NCI-H2171 (cell line): ENCODE measurements around the gene ANKS3.

Experiments
- DNase-seq: peaks from one replicate; lab custom pipeline; 2025; lab: John Stamatoyannopoulos, UW

Gene ANKS3

DNA sequence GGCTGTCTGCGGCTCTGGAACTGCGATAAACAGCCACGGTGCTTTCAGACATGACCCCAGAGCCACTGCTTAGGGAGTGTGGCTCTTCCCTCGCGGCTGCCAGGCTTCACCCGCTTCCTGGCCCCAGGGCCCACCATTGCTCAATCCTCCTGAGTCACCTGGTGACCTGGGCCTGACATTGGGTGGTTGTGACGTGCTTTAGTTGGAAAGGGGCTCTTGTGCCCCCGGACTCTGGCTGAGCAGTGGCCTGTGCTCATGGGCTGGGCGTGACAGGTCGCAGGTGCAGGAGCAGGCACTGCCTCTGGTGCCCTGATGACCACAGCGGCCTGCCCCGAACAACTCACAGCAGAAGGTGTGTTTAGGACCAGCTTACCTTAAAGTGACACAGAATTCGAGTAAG lies 49.3 kb downstream of the ANKS3 start:
- no peak for DNase-seq

GRCh38 chr16:4684058-4684715 lies 49.9 kb downstream of the ANKS3 start:
- DNase-seq = no peak

DNA sequence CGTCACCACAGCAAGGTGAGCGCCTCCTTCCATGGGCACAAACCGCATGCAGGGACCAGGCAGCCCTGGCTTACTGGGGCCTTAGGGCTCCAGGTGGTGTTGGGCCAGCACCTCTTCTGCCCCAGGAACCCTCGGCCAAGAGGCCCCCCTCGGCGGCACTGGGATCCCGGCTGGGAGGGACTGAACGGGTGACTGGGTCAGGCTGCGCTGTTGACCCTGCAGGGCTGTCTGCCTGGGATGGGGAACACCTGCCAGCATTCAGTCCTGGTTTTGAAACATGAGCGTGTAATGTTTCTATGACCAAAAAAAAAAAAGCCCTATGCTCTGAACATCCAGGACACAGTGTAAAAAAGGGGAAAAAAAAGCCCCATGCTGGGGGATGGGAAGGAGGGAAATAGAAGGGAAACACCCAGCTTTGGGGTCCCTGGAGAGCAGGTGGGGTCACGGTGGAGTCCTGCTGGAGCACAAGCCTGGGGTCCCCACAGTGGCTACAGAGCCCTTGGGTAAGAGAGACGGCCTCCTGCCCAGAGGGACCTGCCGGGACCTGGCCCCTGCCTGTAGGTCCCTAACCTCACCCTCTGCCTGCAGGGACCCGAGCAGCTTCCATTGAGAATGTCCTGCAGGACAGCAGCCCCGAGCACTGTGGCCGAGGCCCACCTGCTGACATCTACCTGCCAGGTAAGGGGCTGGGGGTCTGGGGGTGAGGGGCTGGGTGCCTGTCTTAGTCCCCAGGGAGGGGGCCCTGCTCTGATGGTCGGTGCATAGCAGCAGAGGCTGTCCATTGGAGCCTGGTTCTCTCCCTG lies 50.6 kb downstream of the ANKS3 start:
- DNase-seq = no peak

DNA sequence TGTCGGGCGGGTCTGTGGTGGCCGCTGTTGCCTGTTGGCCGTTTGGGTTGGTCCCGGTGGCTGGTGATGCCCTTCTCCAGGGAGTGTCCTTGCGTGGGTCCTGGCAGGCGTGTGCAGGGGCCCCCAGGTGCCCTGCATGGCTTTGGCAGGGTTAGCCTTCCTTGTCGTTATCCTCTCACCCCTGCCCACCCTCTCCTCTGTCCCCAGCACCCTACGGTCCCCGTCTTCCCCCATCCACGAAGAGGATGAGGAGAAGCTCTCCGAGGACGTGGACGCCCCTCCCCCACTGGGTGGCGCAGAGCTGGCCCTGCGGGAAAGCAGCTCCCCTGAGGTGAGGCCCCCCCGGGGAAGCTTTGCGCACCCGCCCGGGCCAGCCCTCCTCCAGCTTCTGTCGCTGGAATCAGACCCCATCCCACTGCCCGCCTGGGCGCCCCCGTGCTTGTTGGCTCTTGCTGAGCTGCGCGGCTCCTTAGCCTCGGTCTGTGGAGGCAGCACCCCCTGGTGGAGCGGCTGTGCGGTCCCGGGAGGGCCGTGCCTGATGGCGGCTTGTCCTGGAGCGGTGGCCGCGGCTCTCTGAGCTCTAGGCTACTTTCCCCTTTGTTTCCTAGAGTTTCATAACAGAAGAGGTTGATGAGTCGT lies 51.3 kb downstream of the ANKS3 start:
- no peak for DNase-seq

DNA sequence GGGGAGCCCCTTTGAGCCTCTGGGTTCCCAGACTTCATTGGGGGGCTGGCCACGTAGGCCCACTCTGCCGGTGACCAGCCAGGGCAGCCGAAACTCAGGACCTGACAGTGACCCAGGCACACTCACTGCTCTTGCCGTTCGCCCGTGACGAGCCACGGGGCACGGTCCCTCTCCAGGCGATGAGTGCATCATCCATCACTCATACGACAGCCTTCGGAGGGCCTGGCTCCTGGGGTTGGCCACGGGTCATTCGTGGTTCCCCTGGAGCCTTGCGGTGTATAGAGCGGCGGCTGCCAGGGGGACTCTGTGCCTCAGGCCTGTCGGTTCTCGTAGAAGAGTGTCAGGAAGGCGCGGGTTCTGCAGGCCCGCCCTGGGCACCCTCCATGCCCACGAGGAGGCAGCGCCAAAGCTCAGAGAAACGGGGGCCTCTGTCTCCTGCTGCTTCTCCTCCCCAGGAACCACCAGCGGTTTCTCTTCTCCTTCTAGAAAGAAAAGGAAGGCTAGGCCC lies 51.9 kb downstream of the ANKS3 start:
- DNase-seq = no peak

DNA sequence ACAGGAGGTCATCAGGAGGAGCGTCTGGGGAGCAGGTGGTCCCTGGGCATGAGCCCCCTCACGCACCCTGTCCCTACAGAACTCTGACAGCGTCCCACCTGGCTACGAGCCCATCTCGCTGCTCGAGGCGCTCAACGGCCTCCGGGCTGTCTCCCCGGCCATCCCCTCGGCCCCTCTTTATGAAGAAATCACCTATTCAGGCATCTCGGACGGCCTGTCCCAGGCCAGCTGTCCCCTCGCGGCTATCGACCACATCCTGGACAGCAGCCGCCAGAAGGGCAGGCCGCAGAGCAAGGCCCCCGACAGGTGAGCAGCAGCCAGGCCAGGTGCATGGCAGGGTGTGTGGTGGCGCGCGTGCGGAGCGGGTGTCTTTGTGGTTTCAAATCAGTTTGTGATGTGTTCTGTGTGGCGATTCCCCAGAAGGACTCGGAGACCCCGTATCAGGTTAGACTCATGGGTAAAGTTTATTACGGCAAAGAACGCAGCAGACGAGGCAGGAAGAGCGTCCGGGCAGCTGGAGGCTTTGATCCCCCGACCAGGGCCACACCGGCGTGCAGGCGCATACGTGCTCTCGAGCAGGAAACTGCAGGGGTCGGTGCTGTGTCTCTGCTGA lies 52.5 kb downstream of the ANKS3 start:
- no peak for DNase-seq

GRCh38 chr16:4680673-4681470 lies 53.2 kb downstream of the ANKS3 start:
- no peak for DNase-seq

DNA sequence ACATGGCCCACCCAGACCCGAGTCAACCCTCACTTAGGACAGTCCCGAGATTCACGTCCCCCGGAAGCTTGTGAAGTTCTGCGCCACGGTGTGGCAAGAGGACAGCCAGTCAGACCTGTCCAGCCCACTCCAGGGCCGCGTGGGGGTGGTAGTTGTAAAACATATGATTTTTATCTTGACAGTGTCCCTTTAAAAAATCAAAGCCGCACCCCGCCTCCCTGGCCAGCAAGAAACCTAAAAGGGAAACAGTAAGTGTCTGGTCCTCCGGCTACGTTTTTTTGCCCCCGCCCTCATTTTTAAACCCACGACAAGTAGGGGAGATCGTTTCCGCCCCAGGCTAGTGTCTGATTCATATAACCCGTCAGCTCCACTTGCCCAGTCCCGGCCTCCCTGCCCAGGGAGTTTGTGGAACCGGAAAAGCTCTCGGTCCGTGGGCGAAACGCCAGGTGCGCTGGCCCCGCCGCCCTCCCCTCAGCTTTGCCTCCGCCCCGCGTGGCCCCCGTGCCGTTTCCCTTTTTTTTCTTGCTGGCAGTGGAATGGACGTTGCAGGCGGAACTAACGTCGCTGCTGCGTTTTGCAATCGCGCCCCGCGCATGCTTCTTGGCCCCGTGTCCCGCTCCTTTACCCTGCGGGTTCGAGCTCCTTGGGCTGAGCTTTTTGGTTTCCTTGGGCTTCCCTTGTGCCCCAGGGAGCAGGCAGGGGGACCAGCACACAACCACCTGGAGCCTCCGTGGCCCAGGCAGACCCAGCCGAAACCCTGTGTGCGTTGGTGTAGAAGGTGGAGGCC lies 54.0 kb downstream of the ANKS3 start:
- no peak for DNase-seq

DNA sequence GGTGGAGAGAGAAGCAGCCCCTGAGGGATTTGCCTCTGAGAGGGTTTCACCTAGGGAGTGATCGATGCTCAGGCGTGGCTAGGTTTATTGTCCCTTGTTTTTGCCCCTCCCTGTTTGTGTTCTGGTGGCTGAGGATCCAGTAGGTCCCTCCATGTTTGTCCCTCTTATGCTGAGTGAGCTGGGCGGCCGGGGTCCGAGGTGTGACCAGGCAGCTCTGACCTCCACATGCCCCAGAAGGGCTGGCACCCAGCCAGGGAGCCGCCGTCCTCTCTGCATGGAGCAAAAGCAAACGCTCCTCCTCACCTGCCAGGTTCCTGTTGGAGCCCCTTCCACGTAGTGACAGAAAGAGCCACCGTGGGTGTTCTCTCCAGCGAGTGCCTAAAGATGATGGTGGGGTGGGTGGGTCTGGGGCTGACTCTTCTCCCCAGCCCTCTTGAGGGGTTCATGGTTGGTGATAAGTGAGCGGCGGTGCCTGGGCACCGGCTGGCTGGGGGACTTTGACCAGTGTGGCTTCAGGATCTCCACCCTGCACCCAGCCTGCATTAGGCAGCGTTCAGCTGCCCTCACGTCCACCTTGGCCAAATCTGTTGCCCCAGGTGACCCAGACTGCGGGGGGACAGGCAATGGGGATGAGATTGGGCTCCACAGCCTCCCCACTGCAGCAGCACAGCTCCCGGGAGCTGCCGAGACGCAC lies 54.8 kb downstream of the ANKS3 start:
- no peak for DNase-seq

- no peak for DNase-seq
Observed at GRCh38 chr16:4678596-4678995, 55.5 kb downstream of the ANKS3 start.

- DNase-seq = no peak
Observed at GRCh38 chr16:4677994-4678393, 56.1 kb downstream of the ANKS3 start.

DNA sequence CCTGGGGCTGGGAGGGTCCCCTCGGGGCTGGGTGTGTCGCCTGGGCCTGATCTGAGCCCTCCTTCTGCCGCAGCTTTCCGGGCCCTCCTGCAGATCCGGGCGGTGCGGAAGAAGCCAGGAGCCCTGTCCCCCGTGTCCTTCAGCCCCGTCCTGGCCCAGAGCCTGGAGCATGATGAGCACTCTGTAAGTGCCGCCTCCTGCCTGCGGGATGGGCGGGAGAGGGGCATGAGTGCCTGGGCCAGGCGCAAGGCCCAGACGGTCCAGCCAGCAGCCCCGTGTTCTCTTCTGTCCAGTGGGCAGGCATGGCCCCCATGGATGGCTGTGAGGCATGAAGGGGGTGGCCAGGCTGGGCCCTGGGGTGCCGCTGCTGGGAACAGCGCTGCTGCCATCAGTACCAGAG lies 56.7 kb downstream of the ANKS3 start:
- no peak for DNase-seq

DNA sequence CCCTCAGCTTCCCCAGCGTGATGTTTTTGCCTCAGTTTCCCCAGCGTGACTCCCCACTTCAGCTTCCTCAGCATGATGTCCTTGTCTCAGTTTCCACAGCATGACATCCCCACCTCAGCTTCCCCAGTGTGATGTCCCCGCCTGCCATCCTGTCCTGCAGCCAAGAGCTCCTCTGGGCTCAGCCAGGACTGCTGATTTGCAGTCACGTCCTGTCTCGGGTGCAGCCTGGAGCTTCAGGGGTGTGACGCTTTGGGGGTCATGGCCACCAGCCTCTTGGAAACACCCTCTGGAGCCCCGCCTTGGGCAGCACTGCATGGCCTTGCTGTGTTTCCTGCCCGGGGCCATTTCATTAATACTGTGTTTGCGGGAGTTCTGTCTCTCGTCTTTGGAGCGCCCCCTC lies 57.2 kb downstream of the ANKS3 start:
- no peak for DNase-seq

DNA sequence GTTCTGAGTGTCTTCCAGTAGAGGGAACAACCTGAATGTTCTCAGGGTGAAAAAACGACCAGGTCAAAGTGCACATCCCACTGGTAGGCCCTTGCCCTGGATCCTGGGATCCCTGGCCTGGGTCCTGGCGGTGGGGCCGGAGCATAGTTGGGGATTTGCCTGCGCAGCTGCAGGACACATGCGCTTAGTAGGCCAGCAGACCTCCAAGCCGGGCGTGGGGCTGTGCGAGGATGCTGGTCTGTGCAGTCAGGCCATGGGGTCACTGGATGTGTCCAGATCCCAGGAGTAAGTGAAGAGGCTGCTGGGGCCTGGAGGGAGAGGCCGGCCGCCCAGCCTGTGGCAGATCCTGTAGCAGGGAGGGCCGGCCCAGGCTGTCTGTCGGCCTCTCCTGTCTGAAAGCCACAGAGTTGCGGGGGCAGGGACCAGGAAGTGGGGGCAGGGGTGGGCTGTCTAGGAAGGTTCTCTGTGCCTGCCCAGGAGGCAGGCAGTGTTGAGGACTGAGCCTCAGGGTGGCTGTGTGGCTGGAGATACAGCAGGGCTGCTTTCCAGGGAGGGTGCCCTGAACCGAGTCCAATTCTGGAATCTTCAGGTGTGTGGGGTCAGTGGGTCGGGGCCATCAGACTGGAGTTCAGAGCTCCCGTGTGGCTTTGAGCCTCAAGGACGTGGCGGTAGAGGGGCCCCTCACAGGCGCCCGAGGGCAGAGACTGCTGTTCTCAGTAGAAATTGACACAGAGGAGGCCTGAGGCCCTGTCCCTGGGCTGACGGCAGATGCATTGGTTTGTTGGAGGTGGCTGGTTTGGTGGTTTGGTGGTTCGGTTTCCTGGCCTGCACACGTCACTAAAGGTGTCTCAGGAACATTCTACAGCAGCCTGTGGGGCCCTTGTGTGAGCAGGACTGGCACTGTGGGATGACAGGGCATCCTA lies 57.9 kb downstream of the ANKS3 start:
- no peak for DNase-seq

DNA sequence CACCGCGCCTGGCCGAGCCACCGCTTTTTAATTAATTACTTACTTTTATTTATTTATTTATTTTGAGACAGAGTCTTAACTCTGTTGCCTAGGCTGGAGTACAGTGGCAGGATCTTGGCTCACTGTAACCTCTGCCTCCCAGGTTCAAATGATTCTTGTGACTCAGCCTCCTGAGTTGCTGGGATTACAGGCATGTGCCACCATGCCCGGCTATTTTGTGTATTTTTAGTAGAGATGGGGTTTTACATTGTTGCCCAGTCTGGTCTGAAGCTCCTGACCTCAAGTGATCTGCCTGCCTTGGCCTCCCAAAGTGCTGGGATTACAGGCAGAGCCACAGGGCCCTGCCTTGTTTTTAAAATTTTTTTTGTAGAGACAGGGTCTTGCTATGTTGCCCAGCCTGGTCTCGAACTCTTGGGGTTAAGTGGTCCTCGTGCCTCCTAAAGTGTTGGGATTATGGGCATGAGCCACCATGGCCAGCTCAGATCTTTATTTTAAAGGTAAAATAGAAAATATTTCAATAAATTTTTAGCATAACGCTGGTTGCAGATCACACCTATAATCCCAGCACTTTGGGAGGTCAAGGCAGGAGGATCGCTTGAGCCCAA lies 59.0 kb downstream of the ANKS3 start:
- DNase-seq = no peak

- no peak for DNase-seq
Observed at GRCh38 chr16:4673387-4674046, 60.6 kb downstream of the ANKS3 start.

GRCh38 chr16:4668313-4668960 lies 65.6 kb downstream of the ANKS3 start:
- DNase-seq = no peak
